PFSK-1 (cell line): Measurements from ENCODE around the gene ABHD16A.

Experiments used
- POLR2AphosphoS5 ChIP-seq: IDR thresholded peaks from 2 replicates; pipeline ENCODE4 v1.6.1; 2012; ENCODE audit warnings: low read depth, mild to moderate bottlenecking, control low read depth, low read length, moderate library complexity
- SIN3A ChIP-seq: IDR thresholded peaks from 2 replicates; pipeline ENCODE4 v1.6.1; 2012; ENCODE audit warnings: mild to moderate bottlenecking, low read length, moderate library complexity, borderline replicate concordance; ENCODE audit not compliant: insufficient read depth
- TF ChIP-seq, protein P1 (sequence below), 2 experiments: IDR thresholded peaks; 2 replicates each; pipeline versions ENCODE4 v1.6.1 to v1.8.0; 2011 to 2012; ENCODE audit warnings: low read depth in 2 of 2, low read length in 2 of 2, control low read depth in 1 of 2, inconsistent platforms in 1 of 2, mild to moderate bottlenecking in 1 of 2, moderate library complexity in 1 of 2; ENCODE audit not compliant: insufficient read depth in 1 of 2

DNA sequence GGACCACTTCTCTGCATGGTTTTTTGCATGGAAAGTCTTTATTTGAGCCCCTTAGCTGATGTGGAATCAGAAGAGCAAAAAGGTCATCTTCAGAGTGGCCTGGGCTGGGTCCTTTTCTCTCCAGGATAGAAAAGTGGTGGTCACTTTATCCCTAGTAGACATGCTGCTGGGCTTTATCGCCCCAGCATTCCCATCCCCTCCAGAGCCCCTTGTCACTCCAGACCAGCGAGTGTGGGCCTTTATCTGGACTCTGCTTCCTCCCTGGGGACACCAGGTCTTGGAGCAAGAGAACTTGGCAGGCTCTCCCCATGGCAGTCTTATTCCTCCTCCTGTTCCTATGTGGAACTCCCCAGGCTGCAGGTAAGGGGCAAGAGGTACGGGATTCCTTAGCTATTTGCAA is 3.5 kb upstream of the ABHD16A start, which contains the start of gene LY6G6F:
- TF ChIP-seq POLR2AphosphoS5 (no peak), SIN3A (no peak)
- TF ChIP-seq, protein P1, sequence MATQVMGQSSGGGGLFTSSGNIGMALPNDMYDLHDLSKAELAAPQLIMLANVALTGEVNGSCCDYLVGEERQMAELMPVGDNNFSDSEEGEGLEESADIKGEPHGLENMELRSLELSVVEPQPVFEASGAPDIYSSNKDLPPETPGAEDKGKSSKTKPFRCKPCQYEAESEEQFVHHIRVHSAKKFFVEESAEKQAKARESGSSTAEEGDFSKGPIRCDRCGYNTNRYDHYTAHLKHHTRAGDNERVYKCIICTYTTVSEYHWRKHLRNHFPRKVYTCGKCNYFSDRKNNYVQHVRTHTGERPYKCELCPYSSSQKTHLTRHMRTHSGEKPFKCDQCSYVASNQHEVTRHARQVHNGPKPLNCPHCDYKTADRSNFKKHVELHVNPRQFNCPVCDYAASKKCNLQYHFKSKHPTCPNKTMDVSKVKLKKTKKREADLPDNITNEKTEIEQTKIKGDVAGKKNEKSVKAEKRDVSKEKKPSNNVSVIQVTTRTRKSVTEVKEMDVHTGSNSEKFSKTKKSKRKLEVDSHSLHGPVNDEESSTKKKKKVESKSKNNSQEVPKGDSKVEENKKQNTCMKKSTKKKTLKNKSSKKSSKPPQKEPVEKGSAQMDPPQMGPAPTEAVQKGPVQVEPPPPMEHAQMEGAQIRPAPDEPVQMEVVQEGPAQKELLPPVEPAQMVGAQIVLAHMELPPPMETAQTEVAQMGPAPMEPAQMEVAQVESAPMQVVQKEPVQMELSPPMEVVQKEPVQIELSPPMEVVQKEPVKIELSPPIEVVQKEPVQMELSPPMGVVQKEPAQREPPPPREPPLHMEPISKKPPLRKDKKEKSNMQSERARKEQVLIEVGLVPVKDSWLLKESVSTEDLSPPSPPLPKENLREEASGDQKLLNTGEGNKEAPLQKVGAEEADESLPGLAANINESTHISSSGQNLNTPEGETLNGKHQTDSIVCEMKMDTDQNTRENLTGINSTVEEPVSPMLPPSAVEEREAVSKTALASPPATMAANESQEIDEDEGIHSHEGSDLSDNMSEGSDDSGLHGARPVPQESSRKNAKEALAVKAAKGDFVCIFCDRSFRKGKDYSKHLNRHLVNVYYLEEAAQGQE (IDR thresholded peaks at IDR 0.05; ENCODE audit: insufficient read depth in 1 of 2, low read depth in 2 of 2, low read length in 2 of 2) = no peak
